ENCODE measurements around the gene CCDC120. TPM values are rescaled to one million over a fixed set of nuclear protein-coding genes. Genes with fewer than 3 reads are reported as not detected.
A peak's percentile ranks its signal among the peaks of the same experiment; 100 is the strongest.

The CCDC120 gene
- total RNA-seq, 2 donors from 2014 or later, result 3.6 to 5.6 TPM

DNA sequence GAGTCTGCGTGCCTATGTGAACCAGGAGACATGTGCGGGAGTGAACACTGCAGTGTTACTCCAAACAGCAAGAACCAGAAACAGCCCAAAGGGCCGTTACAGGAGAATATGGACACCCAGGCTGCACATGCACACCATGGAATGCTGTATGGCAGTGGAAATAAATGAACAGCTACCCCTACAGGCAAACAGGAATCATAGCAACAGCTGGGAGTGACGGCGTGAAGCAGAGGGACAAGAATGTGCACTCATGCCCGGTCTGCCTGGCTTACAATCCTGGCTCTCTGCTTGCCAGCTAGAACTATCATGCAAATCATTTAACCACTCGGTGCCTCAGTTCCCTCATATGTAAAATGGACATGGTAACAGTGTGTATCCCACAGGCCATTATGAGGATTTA is 48.1 kb downstream of the CCDC120 start:
- H3K4me3 ChIP-seq, result no peak overlapping the region
- ATAC-seq (ENCODE audit: insufficient number of reproducible peaks, low FRiP score, low read depth) (no peak), DNase-seq (ENCODE audit: low spot score) (no peak)
- no peaks in the 10 kb centered on the region for H3K4me1 ChIP-seq (ENCODE audit: control insufficient read depth in 1 of 2, low read depth in 2 of 2)
- no peak overlapping the region for H3K27ac ChIP-seq
- no peaks in the 10 kb centered on the region for H3K27me3 ChIP-seq (replicated peaks; ENCODE audit: insufficient read depth)
- no peaks in the 10 kb centered on the region for H3K9me3 ChIP-seq
- peaks cover 4% of the 10 kb centered on the region for H3K36me3 ChIP-seq
- TF ChIP-seq, protein P1, sequence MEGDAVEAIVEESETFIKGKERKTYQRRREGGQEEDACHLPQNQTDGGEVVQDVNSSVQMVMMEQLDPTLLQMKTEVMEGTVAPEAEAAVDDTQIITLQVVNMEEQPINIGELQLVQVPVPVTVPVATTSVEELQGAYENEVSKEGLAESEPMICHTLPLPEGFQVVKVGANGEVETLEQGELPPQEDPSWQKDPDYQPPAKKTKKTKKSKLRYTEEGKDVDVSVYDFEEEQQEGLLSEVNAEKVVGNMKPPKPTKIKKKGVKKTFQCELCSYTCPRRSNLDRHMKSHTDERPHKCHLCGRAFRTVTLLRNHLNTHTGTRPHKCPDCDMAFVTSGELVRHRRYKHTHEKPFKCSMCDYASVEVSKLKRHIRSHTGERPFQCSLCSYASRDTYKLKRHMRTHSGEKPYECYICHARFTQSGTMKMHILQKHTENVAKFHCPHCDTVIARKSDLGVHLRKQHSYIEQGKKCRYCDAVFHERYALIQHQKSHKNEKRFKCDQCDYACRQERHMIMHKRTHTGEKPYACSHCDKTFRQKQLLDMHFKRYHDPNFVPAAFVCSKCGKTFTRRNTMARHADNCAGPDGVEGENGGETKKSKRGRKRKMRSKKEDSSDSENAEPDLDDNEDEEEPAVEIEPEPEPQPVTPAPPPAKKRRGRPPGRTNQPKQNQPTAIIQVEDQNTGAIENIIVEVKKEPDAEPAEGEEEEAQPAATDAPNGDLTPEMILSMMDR (IDR thresholded peaks at IDR 0.05), result peak; percentile 15

- TF ChIP-seq, protein P1 (IDR thresholded peaks at IDR 0.05), result no peak
Measured at GRCh38 chrX:49108641-49109040, 49.8 kb downstream of the CCDC120 start.

GRCh38 chrX:49110417-49110816 is 51.6 kb downstream of the CCDC120 start:
- no peaks in the 10 kb centered on the region for H3K9me3 ChIP-seq
- TF ChIP-seq, protein P1 (IDR thresholded peaks at IDR 0.05), result no peak
- no peak for ATAC-seq (ENCODE audit: insufficient number of reproducible peaks, low FRiP score, low read depth)
- H3K27me3 ChIP-seq (replicated peaks; ENCODE audit: insufficient read depth), result no peaks in the 10 kb centered on the region
- H3K36me3 ChIP-seq, result peaks cover 12% of the 10 kb centered on the region
- no peak overlapping the region for H3K4me3 ChIP-seq
- H3K27ac ChIP-seq, result no peak overlapping the region
- no peaks in the 10 kb centered on the region for H3K4me1 ChIP-seq (ENCODE audit: control insufficient read depth in 1 of 2, low read depth in 2 of 2)
- no peak for DNase-seq (ENCODE audit: low spot score)

More at GRCh38 chrX:49108641-49109040, 49.8 kb downstream of the CCDC120 start:
- DNase-seq (ENCODE audit: low spot score) (no peak), ATAC-seq (ENCODE audit: insufficient number of reproducible peaks, low FRiP score, low read depth) (no peak)
- H3K4me1 ChIP-seq (ENCODE audit: control insufficient read depth in 1 of 2, low read depth in 2 of 2), result no peaks in the 10 kb centered on the region
- no peaks in the 10 kb centered on the region for H3K27me3 ChIP-seq (replicated peaks; ENCODE audit: insufficient read depth)
- H3K9me3 ChIP-seq, result no peaks in the 10 kb centered on the region
- H3K27ac ChIP-seq, result no peak overlapping the region
- H3K36me3 ChIP-seq, result peaks cover 9% of the 10 kb centered on the region
- no peak overlapping the region for H3K4me3 ChIP-seq

- no peak for ATAC-seq (ENCODE audit: insufficient number of reproducible peaks, low FRiP score, low read depth)
- H3K4me1 ChIP-seq (ENCODE audit: control insufficient read depth in 1 of 2, low read depth in 2 of 2), result no peaks in the 10 kb centered on the region
- no peak overlapping the region for H3K4me3 ChIP-seq
- TF ChIP-seq, protein P1 (IDR thresholded peaks at IDR 0.05), result no peak
- H3K36me3 ChIP-seq, result peaks cover 25% of the 10 kb centered on the region
- no peak overlapping the region for H3K27ac ChIP-seq
- H3K9me3 ChIP-seq, result no peaks in the 10 kb centered on the region
- no peak for DNase-seq (ENCODE audit: low spot score)
- no peaks in the 10 kb centered on the region for H3K27me3 ChIP-seq (replicated peaks; ENCODE audit: insufficient read depth)
Measured at GRCh38 chrX:49111791-49112190, 53.0 kb downstream of the CCDC120 start.

DNA sequence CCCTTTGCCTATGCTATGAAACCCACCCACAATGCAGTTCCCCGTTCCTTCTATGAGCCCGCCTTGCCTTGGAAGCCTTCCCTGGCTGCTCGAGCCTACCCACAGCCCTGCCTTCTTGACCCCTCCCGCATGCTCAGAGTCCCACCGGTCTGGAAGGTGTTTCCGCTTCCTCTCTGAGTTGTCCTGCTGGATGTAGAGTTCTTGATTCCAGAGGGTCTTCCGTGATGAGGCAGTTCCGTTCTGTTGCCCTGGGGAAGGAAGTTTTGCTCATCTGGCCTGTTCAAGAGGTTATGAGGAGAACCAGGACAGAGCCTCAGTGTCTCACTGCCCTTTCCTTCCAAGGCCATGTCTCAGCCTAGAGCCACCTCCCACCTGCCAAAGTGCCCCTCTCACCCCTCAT is 57.3 kb downstream of the CCDC120 start:
- DNase-seq (ENCODE audit: low spot score), result no peak
- no peak for ATAC-seq (ENCODE audit: insufficient number of reproducible peaks, low FRiP score, low read depth)
- H3K36me3 ChIP-seq, result peaks cover 35% of the 10 kb centered on the region

More for the DNA sequence above, 57.3 kb downstream of the CCDC120 start:
- H3K27me3 ChIP-seq (replicated peaks; ENCODE audit: insufficient read depth), result no peaks in the 10 kb centered on the region
- H3K4me3 ChIP-seq, result no peak overlapping the region
- TF ChIP-seq, protein P1 (IDR thresholded peaks at IDR 0.05), result no peak
- H3K27ac ChIP-seq, result no peak overlapping the region
- H3K4me1 ChIP-seq (ENCODE audit: control insufficient read depth in 1 of 2, low read depth in 2 of 2), result no peaks in the 10 kb centered on the region
- H3K9me3 ChIP-seq, result no peaks in the 10 kb centered on the region

All from thoracic aorta (tissue), 2 donors.